K562 (cell line): Measurements from ENCODE around the gene FAM199X. TPM values are rescaled to one million over a fixed set of nuclear protein-coding genes. Genes with fewer than 3 reads are reported as not detected.

ENCODE experiments used
- BHLHE40 ChIP-seq: IDR thresholded peaks from 2 replicates; pipeline ENCODE4 v1.6.1; 2011; ENCODE audit warnings: low read length, improper control_type of control experiment
- BRCA1 ChIP-seq, 2 experiments: fragments of 450-650 bp in 1 of 2; sonication (generic) in 1 of 2; formaldehyde crosslinking in 1 of 2; IDR thresholded peaks; 2 replicates each; pipeline versions ENCODE4 v1.5.0 to v1.6.1; 2017 to 2020; ENCODE audit warnings: mild to moderate bottlenecking in 1 of 2, missing genetic modification reagents in 1 of 2
- E2F6 ChIP-seq, 2 experiments: IDR thresholded peaks; 2 replicates each; pipeline ENCODE4 v1.6.1; 2011; ENCODE audit warnings: borderline replicate concordance in 1 of 2, control low read depth in 1 of 2, low read depth in 1 of 2, low read length in 1 of 2, mild to moderate bottlenecking in 1 of 2, mixed read lengths in 1 of 2, moderate library complexity in 1 of 2; ENCODE audit not compliant: insufficient read depth in 1 of 2, insufficient read length in 1 of 2, poor library complexity in 1 of 2, severe bottlenecking in 1 of 2; ENCODE audit errors: extremely low read depth in 1 of 2
- GTF2E2 ChIP-seq: fragments of 200-800 bp; sonication (Bioruptor generic); IDR thresholded peaks from 2 replicates; pipeline ENCODE4 v1.6.1; 2016; ENCODE audit warnings: missing genetic modification characterization, missing compliant biosample characterization
- ILK ChIP-seq: fragments of 450-650 bp; IDR thresholded peaks from 2 replicates; pipeline ENCODE4 v1.6.1; 2016; ENCODE audit warnings: missing genetic modification characterization, low read depth, mild to moderate bottlenecking, missing compliant biosample characterization, moderate library complexity, borderline replicate concordance
- IRF2 ChIP-seq: sonication (generic); formaldehyde crosslinking; IDR thresholded peaks from 2 replicates; pipeline ENCODE4 v1.8.1; 2022; ENCODE audit warnings: mild to moderate bottlenecking, missing genetic modification reagents
- MYNN ChIP-seq, 2 experiments: sonication (generic); formaldehyde crosslinking in 1 of 2; IDR thresholded peaks; 2 replicates each; pipeline versions ENCODE4 v1.5.0 to v1.6.1; 2016 to 2020; ENCODE audit warnings: antibody characterized with exemption in 1 of 2, missing genetic modification reagents in 1 of 2
- SNRNP70 ChIP-seq: fragments of 200-400 bp; formaldehyde crosslinking; optimal IDR thresholded peaks from 2 replicates; pipeline ENCODE3; 2017; ENCODE audit warnings: low read depth, low read length
- ZBTB1 ChIP-seq: sonication (generic); formaldehyde crosslinking; IDR thresholded peaks from 2 replicates; pipeline ENCODE4 v1.8.1; 2023; ENCODE audit warnings: missing genetic modification reagents, low read depth, mild to moderate bottlenecking, borderline replicate concordance
- ZNF518B ChIP-seq: fragments of 250-450 bp; sonication (Bioruptor Pico); IDR thresholded peaks from 2 replicates; pipeline ENCODE4 v1.5.0; 2021; ENCODE audit warnings: mild to moderate bottlenecking, moderate library complexity
- polyA plus RNA-seq, 8 experiments: library from polyadenylated mRNA; depleted of rRNA in 4 of 8; stranded (reverse) in 5 of 8; unstranded in 3 of 8; fragments of >200 nt; fragmentation: Nextera tagmentation in 2 of 8; fragmentation: Illumina TruSeq in 1 of 8; extraction: Ambion mirVana in 2 of 8; extraction: Trizol in 1 of 8; gene quantifications; 2 replicates each; pipeline versions ENCODE4 v1.2.1 to v1.2.3, GENCODE V29; 2011 to 2014; ENCODE audit warnings: inconsistent platforms in 1 of 8, missing spikeins in 1 of 8
- total RNA-seq, 7 experiments: library from RNA; depleted of rRNA in 6 of 7; stranded (reverse); fragments of >200 nt in 6 of 7; fragmentation: Illumina TruSeq in 2 of 7; extraction: Trizol in 2 of 7; gene quantifications; 2 replicates each; pipeline versions ENCODE4 v1.2.1 to v1.2.3, GENCODE V29; 2011 to 2021; ENCODE audit warnings: low replicate concordance in 1 of 7
- TF ChIP-seq, protein P1 (sequence below): IDR thresholded peaks from 3 replicates; pipeline ENCODE4 v1.6.1; 2011; ENCODE audit warnings: borderline replicate concordance, mild to moderate bottlenecking, moderate library complexity; ENCODE audit not compliant: insufficient read length; ENCODE audit errors: extremely low read depth
- TF ChIP-seq, protein P2 (sequence below): sonication (generic); formaldehyde crosslinking; IDR thresholded peaks from 2 replicates; pipeline ENCODE4 v1.8.0; 2022; ENCODE audit warnings: mild to moderate bottlenecking, missing genetic modification reagents

FAM199X gene
- total and polyA plus RNA-seq, 9 of the 15 experiments (the other 6 are each of a cell fraction or from before 2014, with no cell fraction given), result 4.6 to 22.2 (median 13.7) TPM

- TF ChIP-seq, protein P1, sequence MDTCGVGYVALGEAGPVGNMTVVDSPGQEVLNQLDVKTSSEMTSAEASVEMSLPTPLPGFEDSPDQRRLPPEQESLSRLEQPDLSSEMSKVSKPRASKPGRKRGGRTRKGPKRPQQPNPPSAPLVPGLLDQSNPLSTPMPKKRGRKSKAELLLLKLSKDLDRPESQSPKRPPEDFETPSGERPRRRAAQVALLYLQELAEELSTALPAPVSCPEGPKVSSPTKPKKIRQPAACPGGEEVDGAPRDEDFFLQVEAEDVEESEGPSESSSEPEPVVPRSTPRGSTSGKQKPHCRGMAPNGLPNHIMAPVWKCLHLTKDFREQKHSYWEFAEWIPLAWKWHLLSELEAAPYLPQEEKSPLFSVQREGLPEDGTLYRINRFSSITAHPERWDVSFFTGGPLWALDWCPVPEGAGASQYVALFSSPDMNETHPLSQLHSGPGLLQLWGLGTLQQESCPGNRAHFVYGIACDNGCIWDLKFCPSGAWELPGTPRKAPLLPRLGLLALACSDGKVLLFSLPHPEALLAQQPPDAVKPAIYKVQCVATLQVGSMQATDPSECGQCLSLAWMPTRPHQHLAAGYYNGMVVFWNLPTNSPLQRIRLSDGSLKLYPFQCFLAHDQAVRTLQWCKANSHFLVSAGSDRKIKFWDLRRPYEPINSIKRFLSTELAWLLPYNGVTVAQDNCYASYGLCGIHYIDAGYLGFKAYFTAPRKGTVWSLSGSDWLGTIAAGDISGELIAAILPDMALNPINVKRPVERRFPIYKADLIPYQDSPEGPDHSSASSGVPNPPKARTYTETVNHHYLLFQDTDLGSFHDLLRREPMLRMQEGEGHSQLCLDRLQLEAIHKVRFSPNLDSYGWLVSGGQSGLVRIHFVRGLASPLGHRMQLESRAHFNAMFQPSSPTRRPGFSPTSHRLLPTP, result peak; percentile 42
- TF ChIP-seq ZBTB1 (CRISPR knock-in tag) (no peak), ILK (tag) (no peak), BHLHE40 (peak; percentile 34; the same call in 1 of the 2 replicates), IRF2 (CRISPR knock-in tag) (no peak), E2F6 (IDR thresholded peaks at IDR 0.05; ENCODE audit: borderline replicate concordance in 1 of 2, extremely low read depth in 1 of 2, insufficient read depth in 1 of 2, insufficient read length in 1 of 2, low read depth in 1 of 2, low read length in 1 of 2, poor library complexity in 1 of 2, severe bottlenecking in 1 of 2) (no peak), SNRNP70 (no peak), BRCA1 (IDR thresholded peaks at IDR 0.05) (no peak), BRCA1 (CRISPR knock-in tag; IDR thresholded peaks at IDR 0.05) (no peak), GTF2E2 (tag) (peak; percentile 60; the same call in 1 of the 2 replicates), ZNF518B (no peak), MYNN (IDR thresholded peaks at IDR 0.05) (no peak), MYNN (CRISPR knock-in tag; IDR thresholded peaks at IDR 0.05) (no peak)
- TF ChIP-seq, protein P2, sequence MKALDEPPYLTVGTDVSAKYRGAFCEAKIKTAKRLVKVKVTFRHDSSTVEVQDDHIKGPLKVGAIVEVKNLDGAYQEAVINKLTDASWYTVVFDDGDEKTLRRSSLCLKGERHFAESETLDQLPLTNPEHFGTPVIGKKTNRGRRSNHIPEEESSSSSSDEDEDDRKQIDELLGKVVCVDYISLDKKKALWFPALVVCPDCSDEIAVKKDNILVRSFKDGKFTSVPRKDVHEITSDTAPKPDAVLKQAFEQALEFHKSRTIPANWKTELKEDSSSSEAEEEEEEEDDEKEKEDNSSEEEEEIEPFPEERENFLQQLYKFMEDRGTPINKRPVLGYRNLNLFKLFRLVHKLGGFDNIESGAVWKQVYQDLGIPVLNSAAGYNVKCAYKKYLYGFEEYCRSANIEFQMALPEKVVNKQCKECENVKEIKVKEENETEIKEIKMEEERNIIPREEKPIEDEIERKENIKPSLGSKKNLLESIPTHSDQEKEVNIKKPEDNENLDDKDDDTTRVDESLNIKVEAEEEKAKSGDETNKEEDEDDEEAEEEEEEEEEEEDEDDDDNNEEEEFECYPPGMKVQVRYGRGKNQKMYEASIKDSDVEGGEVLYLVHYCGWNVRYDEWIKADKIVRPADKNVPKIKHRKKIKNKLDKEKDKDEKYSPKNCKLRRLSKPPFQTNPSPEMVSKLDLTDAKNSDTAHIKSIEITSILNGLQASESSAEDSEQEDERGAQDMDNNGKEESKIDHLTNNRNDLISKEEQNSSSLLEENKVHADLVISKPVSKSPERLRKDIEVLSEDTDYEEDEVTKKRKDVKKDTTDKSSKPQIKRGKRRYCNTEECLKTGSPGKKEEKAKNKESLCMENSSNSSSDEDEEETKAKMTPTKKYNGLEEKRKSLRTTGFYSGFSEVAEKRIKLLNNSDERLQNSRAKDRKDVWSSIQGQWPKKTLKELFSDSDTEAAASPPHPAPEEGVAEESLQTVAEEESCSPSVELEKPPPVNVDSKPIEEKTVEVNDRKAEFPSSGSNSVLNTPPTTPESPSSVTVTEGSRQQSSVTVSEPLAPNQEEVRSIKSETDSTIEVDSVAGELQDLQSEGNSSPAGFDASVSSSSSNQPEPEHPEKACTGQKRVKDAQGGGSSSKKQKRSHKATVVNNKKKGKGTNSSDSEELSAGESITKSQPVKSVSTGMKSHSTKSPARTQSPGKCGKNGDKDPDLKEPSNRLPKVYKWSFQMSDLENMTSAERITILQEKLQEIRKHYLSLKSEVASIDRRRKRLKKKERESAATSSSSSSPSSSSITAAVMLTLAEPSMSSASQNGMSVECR (CRISPR knock-in tag), result no peak
Measured at GRCh38 chrX:104156630-104157529, 9.4 kb upstream of the FAM199X start, which contains the start of gene SLC25A53 (continued).
